ENCODE measurements around the gene CD177. TPM values are rescaled to one million over a fixed set of nuclear protein-coding genes. Genes with fewer than 3 reads are reported as not detected.
"Not testable (repeated sequence)": the region's sequence is repeated elsewhere in the genome, so short reads cannot be mapped to it uniquely, and the experiment has no call there.

CD177 gene
- total and polyA plus RNA-seq, 4 donors: 0.38 to 33.4 (median 4.4) TPM

DNA sequence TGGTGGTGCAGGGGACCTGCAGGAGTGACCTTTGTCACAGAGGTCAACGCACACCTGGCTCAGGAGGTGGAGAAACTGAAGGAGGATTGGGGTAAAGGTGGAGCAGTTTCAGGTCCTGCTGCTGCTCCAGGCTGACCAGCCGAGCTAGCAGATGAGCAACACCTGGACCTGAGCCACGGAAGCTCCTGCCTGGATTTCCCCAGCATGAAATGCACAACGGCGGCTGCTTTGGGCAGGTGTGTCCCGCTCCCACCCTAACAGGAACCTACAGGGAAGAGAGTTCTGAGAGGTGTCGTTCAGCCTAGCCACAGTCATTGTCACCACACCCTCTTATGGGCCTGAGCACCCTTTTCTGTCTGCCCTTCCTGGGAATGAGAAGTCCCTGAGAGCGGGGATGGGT lies 15.7 kb upstream of the CD177 start:
- Histone ChIP-seq H3K27ac (ENCODE audit: low read depth in 1 of 2, low read length in 2 of 2) (no peak overlapping the region), H3K9me3 (ENCODE audit: control insufficient read depth in 4 of 4, low read length in 3 of 4) (no peaks in the 10 kb centered on the region), H3K4me3 (ENCODE audit: low read depth in 1 of 3, low read length in 3 of 3) (no peak overlapping the region), H3K4me1 (ENCODE audit: control insufficient read depth in 4 of 4, insufficient read depth in 4 of 4, low read length in 3 of 4) (no peaks in the 10 kb centered on the region), H3K36me3 (ENCODE audit: control insufficient read depth in 4 of 4, insufficient read depth in 3 of 4, low read depth in 1 of 4, low read length in 3 of 4) (no peaks in the 10 kb centered on the region), H3K27me3 (ENCODE audit: control insufficient read depth in 4 of 4, insufficient read depth in 4 of 4, low read length in 3 of 4) (no peaks in the 10 kb centered on the region), H3K9ac (ENCODE audit: low read depth in 1 of 2, low read length in 2 of 2) (no peak overlapping the region)
- TF ChIP-seq TAF1 (conservative IDR thresholded peaks at IDR 0.05): no peak
- TF ChIP-seq, protein P1, sequence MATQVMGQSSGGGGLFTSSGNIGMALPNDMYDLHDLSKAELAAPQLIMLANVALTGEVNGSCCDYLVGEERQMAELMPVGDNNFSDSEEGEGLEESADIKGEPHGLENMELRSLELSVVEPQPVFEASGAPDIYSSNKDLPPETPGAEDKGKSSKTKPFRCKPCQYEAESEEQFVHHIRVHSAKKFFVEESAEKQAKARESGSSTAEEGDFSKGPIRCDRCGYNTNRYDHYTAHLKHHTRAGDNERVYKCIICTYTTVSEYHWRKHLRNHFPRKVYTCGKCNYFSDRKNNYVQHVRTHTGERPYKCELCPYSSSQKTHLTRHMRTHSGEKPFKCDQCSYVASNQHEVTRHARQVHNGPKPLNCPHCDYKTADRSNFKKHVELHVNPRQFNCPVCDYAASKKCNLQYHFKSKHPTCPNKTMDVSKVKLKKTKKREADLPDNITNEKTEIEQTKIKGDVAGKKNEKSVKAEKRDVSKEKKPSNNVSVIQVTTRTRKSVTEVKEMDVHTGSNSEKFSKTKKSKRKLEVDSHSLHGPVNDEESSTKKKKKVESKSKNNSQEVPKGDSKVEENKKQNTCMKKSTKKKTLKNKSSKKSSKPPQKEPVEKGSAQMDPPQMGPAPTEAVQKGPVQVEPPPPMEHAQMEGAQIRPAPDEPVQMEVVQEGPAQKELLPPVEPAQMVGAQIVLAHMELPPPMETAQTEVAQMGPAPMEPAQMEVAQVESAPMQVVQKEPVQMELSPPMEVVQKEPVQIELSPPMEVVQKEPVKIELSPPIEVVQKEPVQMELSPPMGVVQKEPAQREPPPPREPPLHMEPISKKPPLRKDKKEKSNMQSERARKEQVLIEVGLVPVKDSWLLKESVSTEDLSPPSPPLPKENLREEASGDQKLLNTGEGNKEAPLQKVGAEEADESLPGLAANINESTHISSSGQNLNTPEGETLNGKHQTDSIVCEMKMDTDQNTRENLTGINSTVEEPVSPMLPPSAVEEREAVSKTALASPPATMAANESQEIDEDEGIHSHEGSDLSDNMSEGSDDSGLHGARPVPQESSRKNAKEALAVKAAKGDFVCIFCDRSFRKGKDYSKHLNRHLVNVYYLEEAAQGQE (IDR thresholded peaks at IDR 0.05): no peak
- no peak for TF ChIP-seq JUND (IDR thresholded peaks at IDR 0.05)
- no peak for TF ChIP-seq GABPA (IDR thresholded peaks at IDR 0.05 in 1 of 2, conservative IDR thresholded peaks at IDR 0.05 in 1 of 2)
- DNase-seq (ENCODE audit: low spot score): no peak
- 72% methylated on average over 8 of the region's 8 CpGs for WGBS

DNA sequence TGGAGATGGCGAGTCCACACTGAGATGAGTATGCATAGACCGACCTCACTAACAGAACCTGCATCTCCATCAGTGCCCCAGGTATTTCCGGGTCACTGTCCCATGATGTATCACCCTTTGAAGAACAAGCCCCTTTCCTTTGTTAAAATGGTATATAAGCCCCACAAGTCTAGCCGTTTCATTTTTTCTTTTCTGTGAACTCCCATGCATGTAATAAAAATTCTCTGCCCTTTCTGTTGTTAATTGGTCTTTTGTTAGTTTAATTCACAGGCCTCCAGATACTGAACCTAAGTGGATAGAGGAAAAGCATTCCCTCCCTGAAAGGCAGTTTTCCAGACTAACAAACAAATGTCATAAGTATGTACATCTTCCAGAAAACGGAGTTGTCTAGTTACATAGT lies 15.0 kb upstream of the CD177 start:
- DNase-seq (ENCODE audit: low spot score): no peak
- Histone ChIP-seq H3K27ac (ENCODE audit: low read depth in 1 of 2, low read length in 2 of 2) (no peak overlapping the region), H3K27me3 (ENCODE audit: control insufficient read depth in 4 of 4, insufficient read depth in 4 of 4, low read length in 3 of 4) (no peaks in the 10 kb centered on the region), H3K9ac (ENCODE audit: low read depth in 1 of 2, low read length in 2 of 2) (no peak overlapping the region), H3K36me3 (ENCODE audit: control insufficient read depth in 4 of 4, insufficient read depth in 3 of 4, low read depth in 1 of 4, low read length in 3 of 4) (no peaks in the 10 kb centered on the region), H3K4me1 (ENCODE audit: control insufficient read depth in 4 of 4, insufficient read depth in 4 of 4, low read length in 3 of 4) (no peaks in the 10 kb centered on the region), H3K9me3 (ENCODE audit: control insufficient read depth in 4 of 4, low read length in 3 of 4) (no peaks in the 10 kb centered on the region), H3K4me3 (ENCODE audit: low read depth in 1 of 3, low read length in 3 of 3) (no peak overlapping the region)
- TF ChIP-seq FOXA2 (IDR thresholded peaks at IDR 0.05): no peak
- no peak for TF ChIP-seq NR2F2 (IDR thresholded peaks at IDR 0.05)
- TF ChIP-seq TAF1 (conservative IDR thresholded peaks at IDR 0.05): no peak
- TF ChIP-seq, protein P2, sequence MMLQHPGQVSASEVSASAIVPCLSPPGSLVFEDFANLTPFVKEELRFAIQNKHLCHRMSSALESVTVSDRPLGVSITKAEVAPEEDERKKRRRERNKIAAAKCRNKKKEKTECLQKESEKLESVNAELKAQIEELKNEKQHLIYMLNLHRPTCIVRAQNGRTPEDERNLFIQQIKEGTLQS (IDR thresholded peaks at IDR 0.05): no peak
- no peak for TF ChIP-seq JUND (IDR thresholded peaks at IDR 0.05)
- TF ChIP-seq, protein P1 (IDR thresholded peaks at IDR 0.05): no peak
- no peak for TF ChIP-seq HNF4G (IDR thresholded peaks at IDR 0.05)
- no peak for TF ChIP-seq GABPA (IDR thresholded peaks at IDR 0.05 in 1 of 2, conservative IDR thresholded peaks at IDR 0.05 in 1 of 2)
- TF ChIP-seq HNF4A (conservative IDR thresholded peaks at IDR 0.05): no peak
- no peak for TF ChIP-seq RXRA (IDR thresholded peaks at IDR 0.05)
- no peak for TF ChIP-seq FOXA1 (IDR thresholded peaks at IDR 0.05)
- no peak for TF ChIP-seq RAD21 (IDR thresholded peaks at IDR 0.05)
- no peak for TF ChIP-seq YY1 (IDR thresholded peaks at IDR 0.05)
- 71% methylated on average over 5 of the region's 5 CpGs for WGBS

DNA sequence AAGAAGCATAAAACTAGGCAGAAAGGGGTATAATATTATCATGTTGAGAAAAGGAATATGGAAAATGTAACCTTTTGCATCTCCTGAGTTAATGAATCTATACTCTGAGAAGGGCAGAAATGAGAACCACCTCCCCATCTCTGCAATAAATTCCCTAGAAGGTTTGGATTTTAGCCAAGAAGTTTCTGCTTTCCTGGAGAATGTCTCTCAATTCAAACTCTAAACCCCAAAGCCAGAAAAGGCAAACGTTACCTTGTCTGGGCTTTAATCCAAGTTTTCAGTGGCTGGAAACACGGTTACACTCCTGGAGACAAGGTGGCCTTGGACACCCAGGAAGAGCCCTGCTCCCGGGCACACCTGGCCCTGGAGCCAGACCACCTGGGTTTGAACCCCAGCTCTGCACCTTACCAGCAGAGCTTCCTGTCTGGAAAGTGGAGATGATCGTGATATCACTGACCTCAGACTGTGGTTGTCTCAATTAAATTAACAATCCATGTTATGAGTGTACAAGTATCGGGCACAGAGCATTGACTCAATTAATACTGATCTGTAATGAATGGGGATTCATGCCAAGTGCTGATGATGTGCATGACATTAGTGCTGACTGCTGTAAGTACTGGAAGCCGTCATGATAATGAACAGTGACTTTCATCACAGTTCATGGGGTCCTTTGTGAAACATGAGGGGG lies 14.1 kb upstream of the CD177 start:
- 47% methylated on average over 6 of the region's 6 CpGs for WGBS
- not testable (repeated sequence) for H3K4me3 ChIP-seq (ENCODE audit: low read depth in 1 of 3, low read length in 3 of 3); H3K4me1 ChIP-seq (ENCODE audit: control insufficient read depth in 4 of 4, insufficient read depth in 4 of 4, low read length in 3 of 4); H3K9me3 ChIP-seq (ENCODE audit: control insufficient read depth in 4 of 4, low read length in 3 of 4); H3K36me3 ChIP-seq (ENCODE audit: control insufficient read depth in 4 of 4, insufficient read depth in 3 of 4, low read depth in 1 of 4, low read length in 3 of 4); DNase-seq (ENCODE audit: low spot score); H3K27me3 ChIP-seq (ENCODE audit: control insufficient read depth in 4 of 4, insufficient read depth in 4 of 4, low read length in 3 of 4); H3K9ac ChIP-seq (ENCODE audit: low read depth in 1 of 2, low read length in 2 of 2); H3K27ac ChIP-seq (ENCODE audit: low read depth in 1 of 2, low read length in 2 of 2)

DNA sequence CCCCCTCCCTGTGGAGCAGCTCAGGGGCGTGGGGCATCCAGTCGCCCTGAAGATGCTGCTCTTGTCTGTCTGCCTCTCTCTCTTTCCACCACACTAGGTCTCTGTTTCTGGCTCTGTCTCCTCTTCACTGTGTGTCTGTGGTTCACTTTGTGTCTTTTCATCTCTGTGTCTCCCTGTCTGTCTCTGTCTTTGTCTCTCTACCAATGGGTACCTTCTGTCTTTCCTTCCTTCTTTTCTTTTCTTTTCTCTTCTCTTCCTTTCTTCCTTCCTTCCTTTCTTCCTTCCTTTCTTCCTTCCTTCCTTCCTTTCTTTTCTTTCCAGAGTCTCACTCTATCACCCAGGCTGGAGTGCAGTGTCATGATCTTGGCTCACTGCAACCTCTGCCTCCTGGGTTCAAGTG lies 13.4 kb upstream of the CD177 start:
- H3K9me3 ChIP-seq (ENCODE audit: control insufficient read depth in 4 of 4, low read length in 3 of 4); H3K9ac ChIP-seq (ENCODE audit: low read depth in 1 of 2, low read length in 2 of 2); H3K4me1 ChIP-seq (ENCODE audit: control insufficient read depth in 4 of 4, insufficient read depth in 4 of 4, low read length in 3 of 4); H3K4me3 ChIP-seq (ENCODE audit: low read depth in 1 of 3, low read length in 3 of 3); DNase-seq (ENCODE audit: low spot score); H3K27ac ChIP-seq (ENCODE audit: low read depth in 1 of 2, low read length in 2 of 2); H3K27me3 ChIP-seq (ENCODE audit: control insufficient read depth in 4 of 4, insufficient read depth in 4 of 4, low read length in 3 of 4); H3K36me3 ChIP-seq (ENCODE audit: control insufficient read depth in 4 of 4, insufficient read depth in 3 of 4, low read depth in 1 of 4, low read length in 3 of 4): not testable (repeated sequence)
- 69% methylated on average over 2 of the region's 2 CpGs for WGBS

DNA sequence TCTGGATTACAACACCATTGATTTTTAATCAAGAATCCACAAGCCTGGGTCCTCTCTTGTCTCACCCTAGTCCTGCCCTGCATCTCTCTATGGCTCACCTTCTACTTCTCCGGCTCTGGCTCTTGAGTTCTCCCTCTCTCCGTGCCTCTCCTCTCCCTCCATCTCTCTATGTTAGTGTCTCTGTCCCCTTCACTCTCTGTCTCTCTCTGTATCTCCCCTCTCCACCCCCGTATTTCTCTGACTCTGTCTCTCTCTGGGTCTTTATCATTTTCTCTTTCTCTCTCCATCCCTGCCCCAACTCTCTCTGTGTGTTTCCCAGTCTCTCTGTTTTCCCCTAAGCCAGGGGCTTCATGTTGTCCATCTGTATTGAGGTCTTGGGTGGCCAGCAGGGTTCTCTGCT lies 12.4 kb upstream of the CD177 start:
- not testable (repeated sequence) for H3K9me3 ChIP-seq (ENCODE audit: control insufficient read depth in 4 of 4, low read length in 3 of 4); H3K9ac ChIP-seq (ENCODE audit: low read depth in 1 of 2, low read length in 2 of 2); H3K36me3 ChIP-seq (ENCODE audit: control insufficient read depth in 4 of 4, insufficient read depth in 3 of 4, low read depth in 1 of 4, low read length in 3 of 4); DNase-seq (ENCODE audit: low spot score); H3K27ac ChIP-seq (ENCODE audit: low read depth in 1 of 2, low read length in 2 of 2); H3K4me1 ChIP-seq (ENCODE audit: control insufficient read depth in 4 of 4, insufficient read depth in 4 of 4, low read length in 3 of 4); H3K4me3 ChIP-seq (ENCODE audit: low read depth in 1 of 3, low read length in 3 of 3); H3K27me3 ChIP-seq (ENCODE audit: control insufficient read depth in 4 of 4, insufficient read depth in 4 of 4, low read length in 3 of 4)
- WGBS: 62% methylated on average over 3 of the region's 3 CpGs

Measured in liver (tissue), 9 donors.